Common myeloid progenitor, CD34-positive (primary cell): ENCODE results near the gene MAGI1.

Experiments used
- CTCF ChIA-PET: fragments of 350-600 bp; sonication (Branson Sonifier 250); formaldehyde crosslinking; loops from one replicate; lab custom pipeline; 2021; ENCODE audit warnings: antibody characterized with exemption; lab: Charles Lee
- POLR2A ChIA-PET: fragments of 350-600 bp; sonication (Branson Sonifier 250); formaldehyde crosslinking; loops from one replicate; lab custom pipeline; 2021; ENCODE audit warnings: antibody characterized with exemption; lab: Charles Lee
- DNase-seq, 3 donors: peaks; one replicate each; pipeline versions ENCODE4 v3.0.0 to v3.0.0-alpha.2; 2013
- H3K27ac ChIP-seq, 2 experiments: 1 replicate in 1 of 2; 2 replicates in 1 of 2; pipeline ENCODE4 v1.7.0; 2013; ENCODE audit warnings: inconsistent platforms in 2 of 2, low read length in 2 of 2, mild to moderate bottlenecking in 2 of 2, low read depth in 1 of 2, moderate library complexity in 1 of 2; ENCODE audit not compliant: severe bottlenecking in 2 of 2, insufficient read depth in 1 of 2, poor library complexity in 1 of 2
- H3K27me3 ChIP-seq, 5 experiments: replicated peaks in 2 of 5; 1 replicate in 3 of 5; 2 replicates in 2 of 5; pipeline versions ENCODE4 v1.6.1 to v1.7.0; 2013; ENCODE audit warnings: low read length in 4 of 5, mild to moderate bottlenecking in 2 of 5, moderate library complexity in 2 of 5, inconsistent platforms in 1 of 5; ENCODE audit not compliant: insufficient read depth in 5 of 5, control insufficient read depth in 4 of 5
- H3K36me3 ChIP-seq, 4 experiments: 1 replicate in 2 of 4; 2 replicates in 2 of 4; pipeline versions ENCODE4 v1.6.1 to v1.7.0; 2013; ENCODE audit warnings: low read length in 3 of 4, control low read depth in 1 of 4, mild to moderate bottlenecking in 1 of 4; ENCODE audit not compliant: control insufficient read depth in 4 of 4, insufficient read depth in 4 of 4
- H3K4me1 ChIP-seq, 4 experiments: 1 replicate in 3 of 4; 2 replicates in 1 of 4; pipeline versions ENCODE4 v1.6.1 to v1.7.1; 2013; ENCODE audit warnings: low read length in 3 of 4, mild to moderate bottlenecking in 3 of 4, control low read depth in 1 of 4, inconsistent platforms in 1 of 4, moderate library complexity in 1 of 4; ENCODE audit not compliant: control insufficient read depth in 4 of 4, insufficient read depth in 4 of 4; ENCODE audit errors: control extremely low read depth in 1 of 4
- H3K4me3 ChIP-seq, 7 experiments: 1 replicate in 4 of 7; 2 replicates in 3 of 7; pipeline versions ENCODE4 v1.5.1 to v1.7.0; 2013; ENCODE audit warnings: mild to moderate bottlenecking in 7 of 7, low read length in 6 of 7, moderate library complexity in 6 of 7, inconsistent platforms in 2 of 7, low read depth in 2 of 7, control low read depth in 1 of 7; ENCODE audit not compliant: insufficient read depth in 4 of 7, control insufficient read depth in 1 of 7; ENCODE audit errors: extremely low read depth in 1 of 7
- H3K9me3 ChIP-seq, 5 experiments: 1 replicate in 4 of 5; 2 replicates in 1 of 5; pipeline versions ENCODE4 v1.6.1 to v1.7.1; 2013; ENCODE audit warnings: low read length in 4 of 5, mild to moderate bottlenecking in 2 of 5, inconsistent platforms in 1 of 5, low read depth in 1 of 5, moderate library complexity in 1 of 5; ENCODE audit not compliant: control insufficient read depth in 4 of 5, insufficient read depth in 2 of 5; ENCODE audit errors: control extremely low read depth in 1 of 5
- WGBS: methylation state at CpG from one replicate; pipeline ENCODE4 v1.1.5; 2013; ENCODE audit not compliant: insufficient coverage; 5-methylcytosine and 5-hydroxymethylcytosine counted together

MAGI1 gene

GRCh38 chr3:65703026-65703425 is 335.7 kb downstream of the MAGI1 start:
- WGBS, result 100% methylated on average over 5 of the region's 5 CpGs
- H3K27ac ChIP-seq, result no peak overlapping the region
- no peak overlapping the region for H3K4me3 ChIP-seq
- ChIA-PET CTCF (no interaction called here), POLR2A (no interaction called here)
- H3K27me3 ChIP-seq, result peaks cover 0 to 8% (median 0%) of the 10 kb centered on the region in 5 experiments
- peaks cover 0 to 1% (median 0%) of the 10 kb centered on the region in 5 experiments for H3K9me3 ChIP-seq
- H3K4me1 ChIP-seq, result no peaks in the 10 kb centered on the region
- DNase-seq, result no peak
- no peaks in the 10 kb centered on the region for H3K36me3 ChIP-seq

- H3K27me3 ChIP-seq, result peaks cover 0 to 8% (median 0%) of the 10 kb centered on the region in 5 experiments
These were observed 336.5 kb downstream of the MAGI1 start for GRCh38 chr3:65702202-65702601.

GRCh38 chr3:65701516-65701915 is 337.2 kb downstream of the MAGI1 start:
- 95% methylated on average over 4 of the region's 4 CpGs for WGBS
- POLR2A ChIA-PET, result no interaction called here

More at GRCh38 chr3:65702202-65702601, 336.5 kb downstream of the MAGI1 start:
- ChIA-PET POLR2A (no interaction called here), CTCF (no interaction called here)
- no peak overlapping the region for H3K27ac ChIP-seq
- H3K4me1 ChIP-seq, result no peaks in the 10 kb centered on the region
- H3K36me3 ChIP-seq, result no peaks in the 10 kb centered on the region
- DNase-seq, result no peak
- 100% methylated on average over 1 of the region's 2 CpGs for WGBS
- H3K9me3 ChIP-seq, result peaks cover 0 to 1% (median 0%) of the 10 kb centered on the region in 5 experiments
- H3K4me3 ChIP-seq, result no peak overlapping the region

GRCh38 chr3:65689436-65689835 is 349.3 kb downstream of the MAGI1 start:
- WGBS, result 78% methylated on average over 1 of the region's 3 CpGs
- Histone ChIP-seq H3K27ac (no peak overlapping the region), H3K27me3 (no peaks in the 10 kb centered on the region), H3K4me1 (no peaks in the 10 kb centered on the region), H3K9me3 (no peaks in the 10 kb centered on the region), H3K36me3 (no peaks in the 10 kb centered on the region), H3K4me3 (no peak overlapping the region)
- ChIA-PET POLR2A (no interaction called here), CTCF (no interaction called here)
- no peak for DNase-seq

More at GRCh38 chr3:65701516-65701915, 337.2 kb downstream of the MAGI1 start:
- H3K4me1 ChIP-seq, result no peaks in the 10 kb centered on the region
- H3K27me3 ChIP-seq, result peaks cover 0 to 7% (median 0%) of the 10 kb centered on the region in 5 experiments
- no peaks in the 10 kb centered on the region for H3K36me3 ChIP-seq
- no peak overlapping the region for H3K27ac ChIP-seq
- no peak for DNase-seq
- CTCF ChIA-PET, result no interaction called here
- H3K4me3 ChIP-seq, result no peak overlapping the region
- peaks cover 0 to 1% (median 0%) of the 10 kb centered on the region in 5 experiments for H3K9me3 ChIP-seq

GRCh38 chr3:65687741-65688140 is 351.0 kb downstream of the MAGI1 start:
- ChIA-PET CTCF (no interaction called here), POLR2A (no interaction called here)
- Histone ChIP-seq H3K36me3 (no peaks in the 10 kb centered on the region), H3K27ac (no peak overlapping the region), H3K9me3 (no peaks in the 10 kb centered on the region), H3K4me3 (no peak overlapping the region), H3K4me1 (no peaks in the 10 kb centered on the region), H3K27me3 (no peaks in the 10 kb centered on the region)
- WGBS, result 98% methylated on average over 5 of the region's 5 CpGs
- DNase-seq, result no peak

- WGBS, result 94% methylated on average over 5 of the region's 5 CpGs
- Histone ChIP-seq H3K4me3 (no peak overlapping the region), H3K27me3 (no peaks in the 10 kb centered on the region), H3K27ac (no peak overlapping the region), H3K36me3 (no peaks in the 10 kb centered on the region), H3K4me1 (no peaks in the 10 kb centered on the region), H3K9me3 (no peaks in the 10 kb centered on the region)
- ChIA-PET CTCF (no interaction called here), POLR2A (no interaction called here)
- DNase-seq, result no peak
These were observed 353.0 kb downstream of the MAGI1 start for GRCh38 chr3:65685621-65686235.

GRCh38 chr3:65678516-65678915 is 360.2 kb downstream of the MAGI1 start:
- WGBS, result 100% methylated on average over 2 of the region's 4 CpGs
- no peak for DNase-seq
- Histone ChIP-seq H3K4me3 (no peak overlapping the region), H3K4me1 (no peaks in the 10 kb centered on the region), H3K27ac (no peak overlapping the region), H3K27me3 (peaks cover 0 to under 1% (median 0%) of the 10 kb centered on the region in 5 experiments), H3K36me3 (no peaks in the 10 kb centered on the region), H3K9me3 (no peaks in the 10 kb centered on the region)
- ChIA-PET CTCF (no interaction called here), POLR2A (no interaction called here)
